Kasumi-1 (cell line): Measurements from ENCODE around the gene LYVE1.

ENCODE experiments used
- DNase-seq, 2 experiments: peaks; one replicate each; lab custom pipeline; 2025; lab: John Stamatoyannopoulos, UW

LYVE1 gene

DNA sequence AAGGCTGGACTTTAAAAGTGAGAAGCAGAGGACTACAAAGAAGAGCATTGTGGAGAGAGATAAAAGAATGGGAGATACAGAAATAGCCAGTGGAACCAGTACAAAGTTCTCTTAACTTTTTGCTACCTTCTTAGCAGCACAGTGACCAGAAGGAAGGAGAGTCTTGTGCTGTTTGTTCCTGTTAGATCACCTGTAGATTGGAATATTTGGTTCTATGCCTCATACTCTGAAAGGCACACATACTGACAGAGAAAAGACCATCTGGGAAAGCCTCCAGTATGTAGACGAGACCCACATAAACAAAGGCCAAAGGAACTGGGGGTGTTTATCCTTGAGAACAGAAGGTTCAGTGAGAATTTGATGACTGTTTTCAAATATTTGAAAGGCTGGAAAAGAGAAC is 46.2 kb downstream of the LYVE1 start:
- no peak for DNase-seq

- no peak for DNase-seq
These were observed 47.9 kb downstream of the LYVE1 start for GRCh38 chr11:10520562-10520961.

GRCh38 chr11:10519630-10520029 is 48.8 kb downstream of the LYVE1 start:
- DNase-seq, result no peak

- no peak for DNase-seq
These were observed 49.6 kb downstream of the LYVE1 start for GRCh38 chr11:10518891-10519290.

- no peak for DNase-seq
These were observed 50.3 kb downstream of the LYVE1 start for GRCh38 chr11:10518123-10518522.

DNA sequence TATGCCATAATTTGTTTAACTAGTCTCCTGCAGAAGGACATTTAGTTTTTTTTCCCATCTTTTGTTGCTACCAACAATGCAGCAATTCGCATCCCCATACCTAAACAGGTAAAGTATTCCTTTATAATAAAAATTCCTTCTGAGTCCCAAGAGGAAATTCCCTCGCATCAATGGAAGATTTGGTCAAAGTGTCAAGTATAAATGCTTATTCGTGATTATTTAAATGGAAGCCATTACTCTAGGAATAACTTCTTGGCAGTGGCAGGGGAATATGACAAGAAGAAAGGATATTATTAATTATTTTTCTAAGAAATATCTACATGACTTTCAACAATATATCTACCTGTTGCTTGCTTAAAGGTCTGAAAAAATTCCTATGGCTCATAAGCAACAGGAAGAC is 53.0 kb downstream of the LYVE1 start:
- no peak for DNase-seq

DNA sequence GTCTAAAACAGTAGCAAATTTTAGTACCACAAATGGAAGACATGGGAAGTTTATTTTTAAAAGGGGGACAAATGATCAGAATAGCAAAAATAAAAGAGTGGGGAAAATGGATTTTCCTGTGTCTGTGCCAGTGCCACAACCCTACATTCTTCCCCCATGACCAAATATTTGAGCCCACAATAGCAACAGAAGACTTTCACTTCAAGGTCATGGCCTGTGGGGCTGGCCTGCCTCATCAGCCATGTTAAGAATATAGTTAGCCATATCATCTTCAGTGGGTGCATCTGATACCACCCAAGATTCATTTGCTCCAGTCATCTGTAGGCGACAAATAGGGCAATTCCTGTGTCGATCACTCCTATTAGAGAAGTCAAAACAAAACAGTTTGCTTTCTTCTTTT is 53.8 kb downstream of the LYVE1 start:
- DNase-seq, result no peak

DNA sequence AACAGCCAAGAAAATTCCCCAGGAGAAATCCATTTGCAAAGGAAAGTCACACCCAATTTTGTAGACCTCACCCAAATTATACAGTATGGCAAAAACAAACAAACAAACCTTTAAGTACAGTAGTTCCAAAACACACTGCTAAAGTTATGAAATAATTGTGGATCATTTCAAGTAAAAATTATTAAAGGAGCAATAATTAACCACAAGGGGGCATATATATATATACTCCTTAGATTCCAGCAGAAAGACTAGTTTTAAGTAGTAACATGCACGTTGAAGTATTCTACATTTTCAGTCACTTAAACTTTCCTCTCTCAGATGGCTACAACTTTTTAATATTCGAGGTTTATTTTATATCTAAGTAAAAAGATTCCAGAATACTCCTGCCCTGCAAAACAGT is 54.3 kb downstream of the LYVE1 start:
- DNase-seq, result peak; percentile 41 to 52

DNA sequence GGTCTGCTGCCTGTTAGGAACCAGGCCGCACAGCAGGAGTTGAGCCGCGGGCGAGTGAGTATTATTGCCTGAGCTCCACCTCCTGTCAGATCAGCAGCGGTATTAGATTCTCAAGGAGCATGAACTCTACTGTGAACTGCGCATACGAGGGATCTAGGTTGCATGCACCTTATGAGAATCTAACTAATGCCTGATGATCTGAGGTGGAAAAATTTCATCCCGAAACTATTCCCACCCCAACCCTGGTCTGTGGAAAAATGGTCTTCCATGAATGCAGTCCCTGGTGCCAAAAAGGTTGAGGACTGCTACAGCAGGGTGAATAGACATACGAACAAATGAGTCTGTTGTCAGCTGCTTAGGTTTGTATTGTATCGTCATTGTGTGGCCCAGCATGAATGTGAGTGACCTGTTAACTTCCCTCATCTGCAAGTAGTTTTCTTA is 57.3 kb downstream of the LYVE1 start:
- no peak for DNase-seq
